Neural cell (in vitro differentiated cells): ENCODE results near the gene RAP1GAP2.

Experiments
- CTCF ChIP-seq: fragments of 450-650 bp; IDR thresholded peaks from 2 replicates; pipeline ENCODE4 v1.5.1; 2014; ENCODE audit warnings: antibody characterized with exemption, mild to moderate bottlenecking, moderate library complexity; ENCODE audit not compliant: poor library complexity, severe bottlenecking
- REST ChIP-seq: IDR thresholded peaks from 2 replicates; pipeline ENCODE4 v1.6.1; 2012; ENCODE audit warnings: borderline replicate concordance
- TAF1 ChIP-seq: IDR thresholded peaks from 2 replicates; pipeline ENCODE4 v1.6.1; 2012; ENCODE audit warnings: low read depth

- no peak for TF ChIP-seq CTCF
- no peak for TF ChIP-seq REST
- TF ChIP-seq TAF1: no peak
These were observed 23.8 kb downstream of the RAP1GAP2 start for GRCh38 chr17:2819921-2820501.
